GM12864 (cell line): ENCODE measurements around the gene JMJD7.

Source experiments
- DNase-seq: peaks from one replicate; pipeline ENCODE4 v3.0.0-alpha.2; 2011; ENCODE audit warnings: low read depth
- H3K4me3 ChIP-seq: 2 replicates; pipeline ENCODE4 v1.5.1; 2011; ENCODE audit warnings: mild to moderate bottlenecking, low read depth, low read length, control low read depth
- CTCF ChIP-seq: IDR thresholded peaks from 2 replicates; pipeline ENCODE4 v1.5.1; 2011; ENCODE audit warnings: low read depth, mild to moderate bottlenecking, moderate library complexity, low read length, control low read depth, inconsistent platforms; ENCODE audit errors: missing control alignments

Gene JMJD7

GRCh38 chr15:41850482-41851166, 22.7 kb downstream of the JMJD7 start:
- H3K4me3 ChIP-seq: no peak overlapping the region
- TF ChIP-seq CTCF: no peak
- DNase-seq: no peak

GRCh38 chr15:41851167-41851523, 23.3 kb downstream of the JMJD7 start:
- no peak for DNase-seq

GRCh38 chr15:41851755-41852370, 24.0 kb downstream of the JMJD7 start:
- DNase-seq: no peak
- no peak for TF ChIP-seq CTCF
- H3K4me3 ChIP-seq: no peak overlapping the region

More at GRCh38 chr15:41851167-41851523, 23.3 kb downstream of the JMJD7 start:
- TF ChIP-seq CTCF: no peak
- no peak overlapping the region for H3K4me3 ChIP-seq

- H3K4me3 ChIP-seq: no peak overlapping the region
- TF ChIP-seq CTCF: no peak
- DNase-seq: no peak
These were observed 25.1 kb downstream of the JMJD7 start for GRCh38 chr15:41852736-41853590.

- no peak for TF ChIP-seq CTCF
These were observed 25.9 kb downstream of the JMJD7 start for GRCh38 chr15:41853831-41854230.

GRCh38 chr15:41854443-41854842, 26.6 kb downstream of the JMJD7 start:
- TF ChIP-seq CTCF: no peak
- no peak overlapping the region for H3K4me3 ChIP-seq
- DNase-seq: no peak

More at GRCh38 chr15:41853831-41854230, 25.9 kb downstream of the JMJD7 start:
- no peak for DNase-seq
- H3K4me3 ChIP-seq: no peak overlapping the region
